Smooth muscle cell (in vitro differentiated cells): Measurements from ENCODE around the gene GIPC3. TPM values are rescaled to one million over a fixed set of nuclear protein-coding genes. Genes with fewer than 3 reads are reported as not detected.

Experiments used
- DNase-seq: peaks from one replicate; lab custom pipeline; 2025; ENCODE audit not compliant: unreplicated experiment; lab: John Stamatoyannopoulos, UW
- H2AFZ ChIP-seq: fragments of 200-600 bp; sonication (generic); 2 replicates; pipeline ENCODE4 v1.6.0; 2016; ENCODE audit warnings: antibody characterized with exemption, low read depth, mild to moderate bottlenecking
- H3F3A ChIP-seq: fragments of 200-600 bp; sonication (generic); 2 replicates; pipeline ENCODE4 v1.6.0; 2017; ENCODE audit warnings: antibody characterized with exemption, low read depth
- H3K27ac ChIP-seq: fragments of 200-600 bp; sonication (generic); 2 replicates; pipeline ENCODE4 v1.5.1; 2016; ENCODE audit warnings: low read depth, mild to moderate bottlenecking
- H3K27me3 ChIP-seq: fragments of 200-600 bp; sonication (generic); 2 replicates; pipeline ENCODE4 v1.6.1; 2016; ENCODE audit warnings: low read depth, mild to moderate bottlenecking
- H3K36me3 ChIP-seq: fragments of 200-600 bp; sonication (generic); 2 replicates; pipeline ENCODE4 v1.5.1; 2016; ENCODE audit warnings: low read depth
- H3K4me1 ChIP-seq: fragments of 200-600 bp; sonication (generic); 2 replicates; pipeline ENCODE4 v1.5.1; 2016; ENCODE audit warnings: low read depth
- H3K4me2 ChIP-seq: fragments of 200-600 bp; sonication (generic); 2 replicates; pipeline ENCODE4 v1.6.0; 2016; ENCODE audit warnings: mild to moderate bottlenecking
- H3K4me3 ChIP-seq: fragments of 200-600 bp; sonication (generic); 2 replicates; pipeline ENCODE4 v1.5.1; 2016; ENCODE audit warnings: mild to moderate bottlenecking
- H3K79me2 ChIP-seq: fragments of 200-600 bp; sonication (generic); 2 replicates; pipeline ENCODE4 v1.6.0; 2016; ENCODE audit warnings: low read depth, mild to moderate bottlenecking
- H3K9ac ChIP-seq: fragments of 200-600 bp; sonication (generic); 2 replicates; pipeline ENCODE4 v1.6.0; 2016; ENCODE audit warnings: low read depth
- H3K9me3 ChIP-seq: fragments of 200-600 bp; sonication (generic); replicated peaks from 2 replicates; pipeline ENCODE4 v1.5.1; 2016; ENCODE audit warnings: low read depth
- H4K20me1 ChIP-seq: fragments of 200-600 bp; sonication (generic); 2 replicates; pipeline ENCODE4 v1.6.0; 2016; ENCODE audit warnings: low read depth
- WGBS: methylation state at CpG from one replicate; pipeline ENCODE4 v1.1.7; 2016; ENCODE audit warnings: low lambda C conversion rate; 5-methylcytosine and 5-hydroxymethylcytosine counted together
- polyA plus RNA-seq: library from polyadenylated mRNA; unstranded; fragments of >200 nt; fragmentation: Nextera tagmentation; extraction: Ambion mirVana; gene quantifications from 2 replicates; pipeline ENCODE4 v1.2.1, GENCODE V29; 2016
- small RNA-seq: library from RNA; depleted of rRNA; stranded (forward); fragments of <200 nt; gene quantifications from one replicate; pipeline ENCODE3, GENCODE V24; 2014
- total RNA-seq: library from RNA; depleted of rRNA; stranded (reverse); fragments of >200 nt; gene quantifications from 2 replicates; pipeline ENCODE4 v1.2.3, GENCODE V29; 2014
- TF ChIP-seq, protein P1 (sequence below): fragments of 200-600 bp; sonication (generic); IDR thresholded peaks from 2 replicates; pipeline ENCODE4 v1.5.1; 2017; ENCODE audit warnings: borderline replicate concordance, mild to moderate bottlenecking, antibody characterized with exemption; ENCODE audit not compliant: insufficient read depth, poor library complexity, severe bottlenecking

GIPC3 gene
- total and polyA plus RNA-seq, 2 experiments from 2014 or later: 0.13 to 0.96 TPM

DNA sequence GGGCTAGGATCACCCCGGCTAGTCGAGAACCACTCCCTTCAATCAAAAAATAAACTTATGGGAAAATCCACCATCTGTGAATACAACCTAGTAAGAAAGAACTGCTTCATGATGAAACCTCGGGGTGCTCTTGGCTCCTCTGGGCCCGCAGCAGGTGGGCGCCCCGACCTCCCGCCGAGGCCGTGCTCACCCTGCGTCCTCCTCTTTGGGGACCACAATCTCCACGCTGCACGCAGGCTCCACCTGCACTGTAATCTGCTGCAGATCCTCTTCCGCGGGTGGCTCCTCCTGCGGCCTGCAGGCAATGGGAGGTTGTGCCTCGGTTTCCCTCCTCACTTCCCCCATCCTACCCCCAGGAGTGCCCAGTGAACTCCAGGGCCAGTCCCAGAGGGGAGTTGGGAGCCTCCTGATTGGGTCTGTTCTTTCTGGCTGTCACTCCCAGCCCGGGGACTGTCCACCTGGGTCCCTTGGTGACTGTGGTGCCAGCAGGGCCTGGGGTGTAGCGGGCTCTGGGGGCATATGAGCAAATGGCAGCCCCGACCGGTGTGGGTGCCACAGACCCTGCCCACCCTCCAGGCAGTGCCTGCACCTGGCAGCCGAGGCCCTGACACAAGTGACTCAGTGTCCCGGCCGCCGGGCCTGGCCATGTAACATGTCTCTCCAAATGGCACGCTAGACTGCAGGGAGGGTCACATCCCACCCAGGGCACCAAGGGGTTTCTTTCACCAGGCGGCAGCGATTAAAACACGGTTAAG lies 56.4 kb downstream of the GIPC3 start:
- Histone ChIP-seq H3K9me3 (no peaks in the 10 kb centered on the region), H3K4me1 (no peaks in the 10 kb centered on the region), H4K20me1 (no peaks in the 10 kb centered on the region), H3K36me3 (no peaks in the 10 kb centered on the region), H3K79me2 (no peaks in the 10 kb centered on the region), H3F3A (no peaks in the 10 kb centered on the region), H2AFZ (no peak overlapping the region), H3K4me2 (no peak overlapping the region), H3K9ac (no peak overlapping the region), H3K27me3 (no peaks in the 10 kb centered on the region), H3K27ac (no peak overlapping the region), H3K4me3 (no peak overlapping the region)
- DNase-seq: no peak
- TF ChIP-seq, protein P1, sequence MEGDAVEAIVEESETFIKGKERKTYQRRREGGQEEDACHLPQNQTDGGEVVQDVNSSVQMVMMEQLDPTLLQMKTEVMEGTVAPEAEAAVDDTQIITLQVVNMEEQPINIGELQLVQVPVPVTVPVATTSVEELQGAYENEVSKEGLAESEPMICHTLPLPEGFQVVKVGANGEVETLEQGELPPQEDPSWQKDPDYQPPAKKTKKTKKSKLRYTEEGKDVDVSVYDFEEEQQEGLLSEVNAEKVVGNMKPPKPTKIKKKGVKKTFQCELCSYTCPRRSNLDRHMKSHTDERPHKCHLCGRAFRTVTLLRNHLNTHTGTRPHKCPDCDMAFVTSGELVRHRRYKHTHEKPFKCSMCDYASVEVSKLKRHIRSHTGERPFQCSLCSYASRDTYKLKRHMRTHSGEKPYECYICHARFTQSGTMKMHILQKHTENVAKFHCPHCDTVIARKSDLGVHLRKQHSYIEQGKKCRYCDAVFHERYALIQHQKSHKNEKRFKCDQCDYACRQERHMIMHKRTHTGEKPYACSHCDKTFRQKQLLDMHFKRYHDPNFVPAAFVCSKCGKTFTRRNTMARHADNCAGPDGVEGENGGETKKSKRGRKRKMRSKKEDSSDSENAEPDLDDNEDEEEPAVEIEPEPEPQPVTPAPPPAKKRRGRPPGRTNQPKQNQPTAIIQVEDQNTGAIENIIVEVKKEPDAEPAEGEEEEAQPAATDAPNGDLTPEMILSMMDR: no peak
- WGBS: 95% methylated on average over 28 of the region's 28 CpGs

- Histone ChIP-seq H4K20me1 (no peaks in the 10 kb centered on the region), H3K4me2 (no peak overlapping the region), H3K27ac (no peak overlapping the region), H3K36me3 (no peaks in the 10 kb centered on the region), H2AFZ (no peak overlapping the region), H3K9ac (no peak overlapping the region), H3K79me2 (no peaks in the 10 kb centered on the region), H3K9me3 (no peaks in the 10 kb centered on the region), H3K4me1 (no peaks in the 10 kb centered on the region), H3F3A (no peaks in the 10 kb centered on the region), H3K27me3 (no peaks in the 10 kb centered on the region), H3K4me3 (no peak overlapping the region)
- TF ChIP-seq, protein P1: no peak
- WGBS: 99% methylated on average over 17 of the region's 17 CpGs
- DNase-seq: no peak
Measured at GRCh38 chr19:3642296-3642695, 57.0 kb downstream of the GIPC3 start.

Small RNA genes within 50 kb of the gene (small RNA-seq; reads per million reads assigned to genes)
- gene AC005786.1: not detected

Other genes starting within 250 kb of the GIPC3 start
- gene NFIC, start 218.9 kb upstream of the GIPC3 start, total RNA-seq: 7.9 and 8.6 TPM in 2 replicates
- 33.2 and 36.2 TPM in 2 replicates for gene NFIC, start 218.9 kb upstream of the GIPC3 start, polyA plus RNA-seq
- gene SMIM24, start 105.0 kb upstream of the GIPC3 start, total RNA-seq: 1.1 TPM in 1 of 2 replicates, not detected in the other
- gene SMIM24, start 105.0 kb upstream of the GIPC3 start, polyA plus RNA-seq: not detected in 2 replicates
- not detected in 2 replicates for gene SMIM44, start 102.0 kb upstream of the GIPC3 start, total RNA-seq
- gene SMIM44, start 102.0 kb upstream of the GIPC3 start, polyA plus RNA-seq: not detected in 2 replicates
- gene DOHH, start 84.8 kb upstream of the GIPC3 start, total RNA-seq: 8.1 and 8.7 TPM in 2 replicates
- gene DOHH, start 84.8 kb upstream of the GIPC3 start, polyA plus RNA-seq: 27.0 and 27.2 TPM in 2 replicates
- 16.3 and 33.9 TPM in 2 replicates for gene FZR1, start 79.2 kb upstream of the GIPC3 start, total RNA-seq
- gene FZR1, start 79.2 kb upstream of the GIPC3 start, polyA plus RNA-seq: 49.7 and 64.8 TPM in 2 replicates
- gene TEKTIP1, start 46.3 kb upstream of the GIPC3 start, total RNA-seq: not detected in 2 replicates
- gene TEKTIP1, start 46.3 kb upstream of the GIPC3 start, polyA plus RNA-seq: 0.62 and 1.8 TPM in 2 replicates
- gene MFSD12, start 27.9 kb upstream of the GIPC3 start, total RNA-seq: 26.8 and 56.0 TPM in 2 replicates
- 73.8 and 93.9 TPM in 2 replicates for gene MFSD12, start 27.9 kb upstream of the GIPC3 start, polyA plus RNA-seq
- gene HMG20B, start 12.5 kb upstream of the GIPC3 start, total RNA-seq: 86.3 and 109 TPM in 2 replicates
- gene HMG20B, start 12.5 kb upstream of the GIPC3 start, polyA plus RNA-seq: 120 and 128 TPM in 2 replicates
- 1.1 and 1.7 TPM in 2 replicates for gene TBXA2R, start 21.4 kb downstream of the GIPC3 start, total RNA-seq
- gene TBXA2R, start 21.4 kb downstream of the GIPC3 start, polyA plus RNA-seq: 9.3 and 9.4 TPM in 2 replicates
- 16.7 and 17.5 TPM in 2 replicates for gene CACTIN, start 41.3 kb downstream of the GIPC3 start, total RNA-seq
- 17.3 and 22.5 TPM in 2 replicates for gene CACTIN, start 41.3 kb downstream of the GIPC3 start, polyA plus RNA-seq
- 8.2 and 13.2 TPM in 2 replicates for gene PIP5K1C, start 115.0 kb downstream of the GIPC3 start, total RNA-seq
- 27.2 and 29.9 TPM in 2 replicates for gene PIP5K1C, start 115.0 kb downstream of the GIPC3 start, polyA plus RNA-seq
- 1.7 and 6.2 TPM in 2 replicates for gene TJP3, start 122.9 kb downstream of the GIPC3 start, total RNA-seq
- gene TJP3, start 122.9 kb downstream of the GIPC3 start, polyA plus RNA-seq: 1.2 and 9.0 TPM in 2 replicates
- gene APBA3, start 176.2 kb downstream of the GIPC3 start, total RNA-seq: 7.7 and 16.1 TPM in 2 replicates
- 27.9 and 28.4 TPM in 2 replicates for gene APBA3, start 176.2 kb downstream of the GIPC3 start, polyA plus RNA-seq
- 19.5 and 33.8 TPM in 2 replicates for gene MRPL54, start 177.2 kb downstream of the GIPC3 start, total RNA-seq
- 60.8 and 64.4 TPM in 2 replicates for gene MRPL54, start 177.2 kb downstream of the GIPC3 start, polyA plus RNA-seq
- not detected in 2 replicates for gene RAX2, start 186.8 kb downstream of the GIPC3 start, total RNA-seq
- not detected in 2 replicates for gene RAX2, start 186.8 kb downstream of the GIPC3 start, polyA plus RNA-seq
- not detected in 2 replicates for gene MATK, start 200.9 kb downstream of the GIPC3 start, total RNA-seq
- gene MATK, start 200.9 kb downstream of the GIPC3 start, polyA plus RNA-seq: not detected in 2 replicates